Activated CD8-positive, alpha-beta memory T cell treated with anti-CD3 and anti-CD28 coated beads, Interleukin-2, amount 50 U/mL, for 24 hours (primary cell): Measurements from ENCODE around the gene PROS1.
"Not testable (repeated sequence)": the region's sequence is repeated elsewhere in the genome, so short reads cannot be mapped to it uniquely, and the experiment has no call there.

Experiments
- DNase-seq: peaks from one replicate; pipeline ENCODE4 v3.0.0-alpha.2; 2020; ENCODE audit errors: extremely low read depth

Gene PROS1

DNA sequence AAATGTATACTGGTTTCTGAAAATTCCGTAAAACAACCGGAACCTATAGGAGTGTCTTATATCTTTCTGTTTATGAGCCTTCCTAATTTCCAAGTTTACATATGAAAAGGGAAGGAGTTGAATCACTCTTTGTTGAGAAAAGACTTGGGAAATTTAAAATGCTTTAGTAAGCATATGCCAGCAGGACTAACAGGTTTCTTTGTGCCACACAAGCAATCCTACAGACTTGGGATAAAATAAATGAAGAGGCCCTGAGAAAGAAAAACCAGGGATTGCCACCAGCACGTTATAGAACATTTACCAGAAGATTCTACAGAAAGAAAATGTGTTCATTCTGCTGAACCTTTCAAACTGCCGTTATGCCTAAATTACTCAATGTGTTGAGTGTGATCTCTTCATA is 96.3 kb downstream of the PROS1 start:
- not testable (repeated sequence) for DNase-seq

- not testable (repeated sequence) for DNase-seq
These were observed 100.3 kb downstream of the PROS1 start for GRCh38 chr3:93873412-93873811.

DNA sequence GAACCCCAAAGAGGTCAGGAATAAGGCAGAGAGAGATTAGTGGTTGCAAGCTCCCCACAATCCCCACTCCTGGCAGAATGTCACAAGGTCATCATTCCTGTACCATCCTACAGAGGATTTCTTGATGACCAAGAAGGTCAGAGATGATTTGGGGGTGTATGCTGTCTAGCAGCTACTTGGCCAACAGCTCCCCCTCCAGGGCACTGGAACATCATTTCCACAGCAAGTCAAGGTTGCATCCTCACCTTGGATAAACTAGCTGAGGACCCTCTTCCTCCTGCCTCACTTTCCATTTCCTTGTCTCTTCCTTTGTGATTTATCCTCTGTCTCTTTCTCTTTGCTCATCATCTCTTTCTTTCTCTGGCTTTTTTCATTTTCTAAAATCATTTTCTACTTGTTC is 106.3 kb downstream of the PROS1 start:
- DNase-seq = no peak

- no peak for DNase-seq
These were observed 112.7 kb downstream of the PROS1 start for GRCh38 chr3:93861017-93861416.

GRCh38 chr3:93855401-93855800 is 118.3 kb downstream of the PROS1 start:
- DNase-seq = no peak

DNA sequence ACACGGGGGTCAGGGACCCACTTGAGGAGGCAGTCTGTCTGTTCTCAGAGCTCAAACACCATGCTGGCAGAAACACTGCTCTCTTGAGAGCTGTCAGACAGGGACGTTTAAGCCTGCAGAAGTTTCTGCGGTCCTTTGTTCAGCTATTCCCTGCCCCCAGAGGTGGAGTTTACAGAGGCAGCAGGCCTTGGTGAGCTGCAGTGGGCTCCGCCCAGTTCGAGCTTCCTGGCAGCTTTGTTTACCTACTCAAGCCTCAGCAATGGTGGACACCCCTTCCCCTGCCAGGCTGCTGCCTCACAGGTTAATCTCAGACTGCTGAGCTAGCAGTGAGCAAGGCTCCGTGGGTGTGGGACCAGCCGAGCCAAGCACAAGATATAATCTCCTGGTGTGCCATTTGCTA is 121.5 kb downstream of the PROS1 start:
- not testable (repeated sequence) for DNase-seq

- DNase-seq = no peak
These were observed 129.7 kb downstream of the PROS1 start for GRCh38 chr3:93843981-93844380.

DNA sequence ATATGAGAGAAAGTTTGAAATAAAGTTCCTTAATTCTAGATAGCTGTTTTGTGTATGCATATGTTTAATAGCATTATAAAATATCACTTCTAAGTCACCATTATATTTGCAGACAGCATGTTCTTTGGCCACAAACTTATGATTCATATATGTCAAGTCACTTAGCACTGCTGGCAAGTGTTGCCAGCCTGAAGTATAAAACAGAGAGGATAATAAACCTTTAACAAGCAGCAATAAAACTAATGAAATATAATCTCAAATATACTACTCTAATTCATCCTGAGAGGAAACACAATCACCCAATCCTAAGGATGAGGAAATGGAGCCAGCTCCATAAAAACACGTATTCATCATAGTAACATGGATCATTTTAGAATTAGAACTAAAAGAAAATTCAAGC is 134.5 kb downstream of the PROS1 start:
- DNase-seq = not testable (repeated sequence)
